ENCODE data around the gene AP5M1. TPM values are rescaled to one million over a fixed set of nuclear protein-coding genes. Genes with fewer than 3 reads are reported as not detected.

AP5M1 gene, protein sequence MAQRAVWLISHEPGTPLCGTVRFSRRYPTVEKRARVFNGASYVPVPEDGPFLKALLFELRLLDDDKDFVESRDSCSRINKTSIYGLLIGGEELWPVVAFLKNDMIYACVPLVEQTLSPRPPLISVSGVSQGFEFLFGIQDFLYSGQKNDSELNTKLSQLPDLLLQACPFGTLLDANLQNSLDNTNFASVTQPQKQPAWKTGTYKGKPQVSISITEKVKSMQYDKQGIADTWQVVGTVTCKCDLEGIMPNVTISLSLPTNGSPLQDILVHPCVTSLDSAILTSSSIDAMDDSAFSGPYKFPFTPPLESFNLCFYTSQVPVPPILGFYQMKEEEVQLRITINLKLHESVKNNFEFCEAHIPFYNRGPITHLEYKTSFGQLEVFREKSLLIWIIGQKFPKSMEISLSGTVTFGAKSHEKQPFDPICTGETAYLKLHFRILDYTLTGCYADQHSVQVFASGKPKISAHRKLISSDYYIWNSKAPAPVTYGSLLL
- total RNA-seq (2016; rRNA removed; fragmentation: Illumina TruSeq; extraction: Trizol) (35.0 and 49.4 TPM in 2 replicates), polyA plus RNA-seq (2011; rRNA removed) (14.8 and 15.2 TPM in 2 replicates), polyA minus RNA-seq (2011; rRNA and poly(A)+ RNA removed; ENCODE audit: low replicate concordance) (24.6 and 53.9 TPM in 2 replicates), Bru-seq, nascent RNA (percentile 89 among the genes with signal in this experiment), BruChase-seq, experiment 1, labeled RNA remaining after a 6-hour chase (percentile 89 among the genes with signal in this experiment), BruChase-seq, experiment 2, labeled RNA remaining after a 2-hour chase (percentile 93 among the genes with signal in this experiment)
- 7.9 and 8.0 TPM in 2 replicates for total RNA-seq (2016; cell fraction: cytosol; rRNA removed; fragmentation: Illumina TruSeq; extraction: Trizol; ENCODE audit: low read depth)
- total RNA-seq (2016; cell fraction: insoluble cytoplasmic fraction; rRNA removed; fragmentation: Illumina TruSeq; extraction: Trizol) = 32.1 and 50.3 TPM in 2 replicates
- total RNA-seq (2016; cell fraction: membrane; rRNA removed; fragmentation: Illumina TruSeq; extraction: Trizol) = 16.7 and 17.0 TPM in 2 replicates
- 27.4 and 31.2 TPM in 2 replicates for total RNA-seq (2016; cell fraction: nucleus; rRNA removed; fragmentation: Illumina TruSeq; extraction: Trizol)
- 8.0 and 12.4 TPM in 2 replicates for polyA plus RNA-seq (2011; cell fraction: cytosol; rRNA removed)
- 14.7 and 17.3 TPM in 2 replicates for polyA plus RNA-seq (2011; cell fraction: nucleus; rRNA removed)
- polyA plus RNA-seq (2012) = 15.2 and 16.3 TPM in 2 replicates
- 1.7 and 2.0 TPM in 2 replicates for polyA plus RNA-seq (2016; cell fraction: cytosol; fragmentation: Illumina TruSeq; extraction: Trizol; ENCODE audit: low read depth)
- 35.2 and 38.3 TPM in 2 replicates for polyA plus RNA-seq (2016; cell fraction: insoluble cytoplasmic fraction; fragmentation: Illumina TruSeq; extraction: Trizol; ENCODE audit: low read depth)
- 6.3 and 7.1 TPM in 2 replicates for polyA plus RNA-seq (2016; cell fraction: membrane; fragmentation: Illumina TruSeq; extraction: Trizol; ENCODE audit: low read depth)
- 21.5 and 26.5 TPM in 2 replicates for polyA plus RNA-seq (2016; cell fraction: nucleus; fragmentation: Illumina TruSeq; extraction: Trizol; ENCODE audit: insufficient read depth, low read depth)
- 13.2 and 17.5 TPM in 2 replicates for polyA minus RNA-seq (2011; cell fraction: cytosol; rRNA and poly(A)+ RNA removed)
- 58.5 and 62.4 TPM in 2 replicates for polyA minus RNA-seq (2011; cell fraction: nucleus; rRNA and poly(A)+ RNA removed)
- long read RNA-seq, experiment 1, full-length matches to known transcripts = 17 of 24 reads
- long read RNA-seq, experiment 1, partial matches to known transcripts = 1 of 24 reads
- long read RNA-seq, experiment 1, other reads (novel, unspliced or antisense) = 6 of 24 reads
- long read RNA-seq, experiment 2, full-length matches to known transcripts = 9 of 39 reads
- long read RNA-seq, experiment 2, partial matches to known transcripts = 4 of 39 reads
- long read RNA-seq, experiment 2, other reads (novel, unspliced or antisense) = 26 of 39 reads

DNA sequence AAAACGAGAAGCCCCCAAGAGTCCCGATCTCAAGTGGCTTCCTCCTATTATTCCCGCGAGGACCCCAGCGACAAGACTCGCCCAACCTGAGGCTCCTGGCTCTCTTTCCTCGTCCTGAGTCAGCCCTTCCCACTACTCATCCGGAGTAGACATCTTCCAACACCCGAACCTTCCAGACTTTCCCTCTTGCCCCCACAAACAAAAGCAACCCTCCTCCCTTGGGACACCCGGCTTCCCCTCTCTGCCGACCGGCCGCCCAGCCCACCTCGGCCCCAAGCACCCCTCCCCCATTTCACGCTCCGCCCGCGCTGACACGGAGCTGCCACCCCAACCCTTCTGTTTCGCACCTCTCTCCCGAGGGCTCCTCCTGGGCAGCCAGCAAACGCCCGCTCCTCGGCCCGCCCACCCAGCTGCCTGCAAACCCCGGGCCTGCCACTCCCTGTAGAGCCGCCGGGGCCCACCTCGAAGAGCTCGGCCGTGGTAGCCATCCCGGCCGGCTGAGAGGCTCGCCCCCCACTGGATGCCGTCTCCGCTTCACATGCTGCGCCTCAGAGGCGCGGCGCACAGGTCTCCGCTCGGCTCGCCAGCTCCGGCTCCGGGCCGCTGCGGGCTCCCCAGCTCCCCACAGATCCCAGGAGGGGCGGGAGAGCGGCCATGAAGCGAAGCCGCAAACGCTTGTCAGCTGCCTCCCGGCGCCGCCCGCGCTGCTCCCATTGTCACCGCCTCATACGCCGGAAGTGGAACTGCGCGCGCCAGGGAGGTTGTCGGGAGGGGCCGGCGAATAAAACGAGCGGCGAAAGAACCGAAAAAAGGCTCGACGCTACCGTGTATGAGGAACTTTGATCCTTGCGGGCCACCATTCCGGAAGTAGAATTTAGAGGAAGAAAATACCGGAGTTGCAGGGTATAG, at the start of gene AP5M1, which contains the start of gene EXOC5:
AP5M1 (plus strand) TSS at position 811 of the 909 bp plus-strand sequence. CDS start 344 bp downstream, outside the sequence.
EXOC5 (minus strand) TSS at position 745 of the 909 bp plus-strand sequence; CDS start at position 488, 257 bp downstream.
- H3K4me1 ChIP-seq (ENCODE audit: insufficient read depth, low read length) = peaks cover 56% of the 10 kb centered on the region
- no peaks in the 10 kb centered on the region for H3K36me3 ChIP-seq (replicated peaks in 1 of 2; ENCODE audit: control insufficient read depth in 1 of 2, insufficient read depth in 2 of 2, low read length in 2 of 2)
- H3K4me3 ChIP-seq (replicated peaks in 1 of 3; ENCODE audit: insufficient read depth in 1 of 3, low read depth in 2 of 3, low read length in 3 of 3) = peak within 1 kb of the TSS; percentile 63 to 94 (median 84)
- intact Hi-C loops (cut with micrococcal nuclease; ENCODE audit: unreplicated experiment) (loop anchor here (2.0 to 5.0 kb wide), 2 partner anchors 22 to 124 kb away; partner anchors contain the start of gene NAA30), in situ Hi-C loops (cut with HindIII; ENCODE audit: extremely low pct_ligation_motif_present, low pct_unique_long_range_greater_than_20kb) (no loop called here)
- DNase-seq (ENCODE audit: low spot score) (peak; percentile 86), ATAC-seq (peak; percentile 95), FAIRE-seq (peak; percentile 66)
- ChIA-PET POLR2A (interaction anchor here (0.7 to 2.1 kb wide), 6 partner anchors 10 to 122 kb away, joined by 3 to 7 read pairs (median 3); partner anchors contain the start of gene NAA30), CTCF (ENCODE audit: low intra/inter-chr PET ratio, low total read pairs) (no interaction called here)
- H3K4me2 ChIP-seq (ENCODE audit: low read depth, low read length) = peak within 1 kb of the TSS; percentile 75
- H3K27ac ChIP-seq (ENCODE audit: extremely low read length, insufficient read depth, low read length) = peak within 1 kb of the TSS; percentile 90
- peaks cover 76% of the 10 kb centered on the region for H3K79me2 ChIP-seq (ENCODE audit: insufficient read depth, low read length)
- H3K9ac ChIP-seq (ENCODE audit: insufficient read depth, low read depth, low read length) = peak within 1 kb of the TSS; percentile 90
- H3K9me3 ChIP-seq (ENCODE audit: low read length) = no peaks in the 10 kb centered on the region
- H2AFZ ChIP-seq (ENCODE audit: low read length) = no peak within 1 kb of the TSS
- BruUV-seq (replicated peaks) = no TSS peak
- under 1% methylated on average over 55 of the region's 76 CpGs for WGBS (ENCODE audit: low lambda C conversion rate)
- no peaks in the 10 kb centered on the region; a peak in 1 of 5 replicates for H3K27me3 ChIP-seq (ENCODE audit: control insufficient read depth in 1 of 2, insufficient read depth in 2 of 2, low read length in 2 of 2)
- H4K20me1 ChIP-seq (ENCODE audit: insufficient read depth, low read length) = peaks cover 9% of the 10 kb centered on the region
- TF ChIP-seq ZNF629 (CRISPR knock-in tag; conservative IDR thresholded peaks at IDR 0.05) (no peak), NFE2L2 (IDR thresholded peaks at IDR 0.05; ENCODE audit: low read length) (no peak), TEAD2 (CRISPR knock-in tag; IDR thresholded peaks at IDR 0.05) (no peak), EZH2 (conservative IDR thresholded peaks at IDR 0.05; ENCODE audit: low read depth, low read length) (no peak), CC2D1A (CRISPR knock-in tag; IDR thresholded peaks at IDR 0.05) (no peak), JARID2 (CRISPR knock-in tag; IDR thresholded peaks at IDR 0.05; ENCODE audit: insufficient replicate concordance) (no peak), POLR2AphosphoS2 (IDR thresholded peaks at IDR 0.05; ENCODE audit: low read depth, low read length) (no peak), ATM (IDR thresholded peaks at IDR 0.05; ENCODE audit: borderline replicate concordance) (no peak), ASH2L (IDR thresholded peaks at IDR 0.05; ENCODE audit: insufficient read length, low read depth, low read length) (peak; percentile 96)
- TF ChIP-seq, protein P1, sequence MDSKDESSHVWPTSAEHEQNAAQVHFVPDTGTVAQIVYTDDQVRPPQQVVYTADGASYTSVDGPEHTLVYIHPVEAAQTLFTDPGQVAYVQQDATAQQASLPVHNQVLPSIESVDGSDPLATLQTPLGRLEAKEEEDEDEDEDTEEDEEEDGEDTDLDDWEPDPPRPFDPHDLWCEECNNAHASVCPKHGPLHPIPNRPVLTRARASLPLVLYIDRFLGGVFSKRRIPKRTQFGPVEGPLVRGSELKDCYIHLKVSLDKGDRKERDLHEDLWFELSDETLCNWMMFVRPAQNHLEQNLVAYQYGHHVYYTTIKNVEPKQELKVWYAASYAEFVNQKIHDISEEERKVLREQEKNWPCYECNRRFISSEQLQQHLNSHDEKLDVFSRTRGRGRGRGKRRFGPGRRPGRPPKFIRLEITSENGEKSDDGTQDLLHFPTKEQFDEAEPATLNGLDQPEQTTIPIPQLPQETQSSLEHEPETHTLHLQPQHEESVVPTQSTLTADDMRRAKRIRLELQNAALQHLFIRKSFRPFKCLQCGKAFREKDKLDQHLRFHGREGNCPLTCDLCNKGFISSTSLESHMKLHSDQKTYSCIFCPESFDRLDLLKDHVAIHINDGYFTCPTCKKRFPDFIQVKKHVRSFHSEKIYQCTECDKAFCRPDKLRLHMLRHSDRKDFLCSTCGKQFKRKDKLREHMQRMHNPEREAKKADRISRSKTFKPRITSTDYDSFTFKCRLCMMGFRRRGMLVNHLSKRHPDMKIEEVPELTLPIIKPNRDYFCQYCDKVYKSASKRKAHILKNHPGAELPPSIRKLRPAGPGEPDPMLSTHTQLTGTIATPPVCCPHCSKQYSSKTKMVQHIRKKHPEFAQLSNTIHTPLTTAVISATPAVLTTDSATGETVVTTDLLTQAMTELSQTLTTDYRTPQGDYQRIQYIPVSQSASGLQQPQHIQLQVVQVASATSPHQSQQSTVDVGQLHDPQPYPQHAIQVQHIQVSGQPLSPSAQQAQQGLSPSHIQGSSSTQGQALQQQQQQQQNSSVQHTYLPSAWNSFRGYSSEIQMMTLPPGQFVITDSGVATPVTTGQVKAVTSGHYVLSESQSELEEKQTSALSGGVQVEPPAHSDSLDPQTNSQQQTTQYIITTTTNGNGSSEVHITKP (CRISPR knock-in tag; IDR thresholded peaks at IDR 0.05; ENCODE audit: low read depth) = 0 out of 2 replicates have a peak, but pooled peaks have one; percentile 65
